HepG2 (cell line): Measurements from ENCODE around the gene IFIT5. TPM values are rescaled to one million over a fixed set of nuclear protein-coding genes. Genes with fewer than 3 reads are reported as not detected.

Experiments
- ELF4 ChIP-seq: sonication (generic); formaldehyde crosslinking; IDR thresholded peaks from 2 replicates; pipeline ENCODE4 v1.5.0; 2020; ENCODE audit warnings: missing genetic modification reagents, mild to moderate bottlenecking, moderate library complexity, borderline replicate concordance
- ELK4 ChIP-seq: sonication (generic); formaldehyde crosslinking; IDR thresholded peaks from 2 replicates; pipeline ENCODE4 v1.9.0; 2021; ENCODE audit warnings: missing genetic modification reagents, borderline replicate concordance
- GPN1 ChIP-seq: sonication (generic); formaldehyde crosslinking; IDR thresholded peaks from 2 replicates; pipeline ENCODE4 v1.5.1; 2020; ENCODE audit warnings: missing genetic modification reagents, borderline replicate concordance
- MYNN ChIP-seq: sonication (generic); formaldehyde crosslinking; IDR thresholded peaks from 2 replicates; pipeline ENCODE4 v1.4.0; 2020; ENCODE audit warnings: mild to moderate bottlenecking, low read depth, missing genetic modification reagents
- PHF20 ChIP-seq: sonication (generic); formaldehyde crosslinking; IDR thresholded peaks from 2 replicates; pipeline ENCODE4 v1.5.0; 2020; ENCODE audit warnings: mild to moderate bottlenecking, missing genetic modification reagents
- RFX1 ChIP-seq: fragments of 450-650 bp; IDR thresholded peaks from 2 replicates; pipeline ENCODE4 v1.6.1; 2017
- SETDB1 ChIP-seq: sonication (generic); formaldehyde crosslinking; IDR thresholded peaks from 2 replicates; pipeline ENCODE4 v1.5.1; 2020; ENCODE audit warnings: missing genetic modification reagents, mild to moderate bottlenecking, borderline replicate concordance
- XBP1 ChIP-seq: sonication (generic); formaldehyde crosslinking; IDR thresholded peaks from 2 replicates; pipeline ENCODE4 v1.5.0; 2020; ENCODE audit warnings: missing genetic modification reagents
- ZBTB42 ChIP-seq: sonication (generic); formaldehyde crosslinking; IDR thresholded peaks from 2 replicates; pipeline ENCODE4 v1.5.0; 2020; ENCODE audit warnings: mild to moderate bottlenecking, missing genetic modification reagents
- ZEB1 ChIP-seq: IDR thresholded peaks from 2 replicates; pipeline ENCODE4 v1.6.1; 2012; ENCODE audit warnings: mild to moderate bottlenecking, low read depth, inconsistent platforms; ENCODE audit not compliant: insufficient replicate concordance
- ZNF331 ChIP-seq: sonication (generic); formaldehyde crosslinking; IDR thresholded peaks from 2 replicates; pipeline ENCODE4 v1.4.0; 2020; ENCODE audit warnings: missing genetic modification reagents
- ZNF382 ChIP-seq: sonication (generic); formaldehyde crosslinking; IDR thresholded peaks from 2 replicates; pipeline ENCODE4 v1.5.0; 2020; ENCODE audit warnings: missing genetic modification reagents, mild to moderate bottlenecking, borderline replicate concordance
- ZNF431 ChIP-seq: sonication (generic); formaldehyde crosslinking; IDR thresholded peaks from 2 replicates; pipeline ENCODE4 v1.9.0; 2022; ENCODE audit warnings: missing genetic modification reagents, low read depth, mild to moderate bottlenecking, borderline replicate concordance
- ZNF570 ChIP-seq: sonication (generic); formaldehyde crosslinking; IDR thresholded peaks from 2 replicates; pipeline ENCODE4 v1.4.0; 2020; ENCODE audit warnings: mild to moderate bottlenecking, missing genetic modification reagents, borderline replicate concordance
- ZNF710 ChIP-seq: sonication (generic); formaldehyde crosslinking; IDR thresholded peaks from 2 replicates; pipeline ENCODE4 v1.5.0; 2020; ENCODE audit warnings: mild to moderate bottlenecking, missing genetic modification reagents, borderline replicate concordance
- ZSCAN22 ChIP-seq: sonication (generic); formaldehyde crosslinking; IDR thresholded peaks from 2 replicates; pipeline ENCODE4 v1.4.0; 2020; ENCODE audit warnings: mild to moderate bottlenecking, missing genetic modification reagents
- polyA plus RNA-seq, 8 experiments: library from polyadenylated mRNA; depleted of rRNA in 3 of 8; stranded (reverse) in 7 of 8; unstranded in 1 of 8; fragments of >200 nt; fragmentation: Illumina TruSeq in 4 of 8; extraction: Trizol in 4 of 8; gene quantifications; 2 replicates each; pipeline versions ENCODE4 v1.2.1 to v1.2.3, GENCODE V29; 2011 to 2016; ENCODE audit warnings: low read depth in 4 of 8, missing spikeins in 1 of 8, mixed read lengths in 1 of 8; ENCODE audit not compliant: insufficient read depth in 1 of 8
- total RNA-seq, 5 experiments: library from RNA; depleted of rRNA; stranded (reverse); fragments of >200 nt; fragmentation: Illumina TruSeq; extraction: Trizol; gene quantifications; 2 replicates each; pipeline ENCODE4 v1.2.3, GENCODE V29; 2016; ENCODE audit warnings: low read depth in 1 of 5
- TF ChIP-seq, protein P1 (sequence below): sonication (generic); formaldehyde crosslinking; IDR thresholded peaks from 2 replicates; pipeline ENCODE4 v1.4.0; 2020; ENCODE audit warnings: mild to moderate bottlenecking, missing genetic modification reagents
- TF ChIP-seq, protein P2 (sequence below): sonication (generic); formaldehyde crosslinking; IDR thresholded peaks from 2 replicates; pipeline ENCODE4 v1.8.0; 2022; ENCODE audit warnings: mild to moderate bottlenecking, missing genetic modification reagents, moderate library complexity
- TF ChIP-seq, protein P3 (sequence below), 2 experiments: IDR thresholded peaks; 2 replicates each; pipeline ENCODE4 v1.6.1; 2011 to 2012; ENCODE audit warnings: low read length in 2 of 2, borderline replicate concordance in 1 of 2, low read depth in 1 of 2, mild to moderate bottlenecking in 1 of 2, moderate library complexity in 1 of 2

The IFIT5 gene
- total and polyA plus RNA-seq, 2 of the 13 experiments (the other 11 are each of a cell fraction or from before 2014, with no cell fraction given) = 2.2 to 8.3 TPM

DNA sequence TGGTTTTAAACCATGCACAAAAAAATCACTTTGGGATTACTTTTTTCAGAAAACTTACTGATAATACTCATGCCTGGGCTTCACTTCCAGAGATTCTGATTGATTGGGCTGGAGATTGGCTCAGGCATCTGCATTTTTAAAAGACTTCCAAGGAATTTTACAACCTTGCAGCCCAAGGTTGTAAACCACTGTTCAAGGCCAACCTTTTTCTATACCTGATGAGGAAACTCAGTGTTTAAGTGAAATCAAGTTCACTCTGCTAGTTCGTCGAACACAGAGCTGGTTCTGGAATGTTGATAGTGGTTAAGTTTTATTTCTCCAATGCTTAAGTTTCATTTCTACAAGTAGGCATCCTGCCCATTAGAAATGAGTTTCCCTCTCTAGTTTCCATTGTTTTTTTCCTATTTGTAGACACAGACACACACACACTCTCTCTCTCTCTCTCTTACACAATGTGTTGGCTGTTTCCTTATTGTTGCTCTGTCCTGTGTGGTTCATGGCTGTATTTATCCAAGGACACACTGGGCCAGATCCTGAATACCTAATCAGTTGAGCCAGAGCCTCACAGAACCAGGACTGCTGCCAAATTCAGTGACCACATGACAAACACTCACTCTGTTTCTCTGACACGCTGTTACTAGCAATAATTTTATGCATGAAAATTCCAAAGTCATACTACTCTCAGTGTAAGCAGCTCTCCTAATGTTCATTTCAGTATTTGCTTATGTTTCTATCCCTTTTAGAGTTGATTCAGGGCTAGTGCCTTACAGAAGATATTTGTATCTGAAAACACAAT lies 40.3 kb upstream of the IFIT5 start (continued):
- TF ChIP-seq, protein P1, sequence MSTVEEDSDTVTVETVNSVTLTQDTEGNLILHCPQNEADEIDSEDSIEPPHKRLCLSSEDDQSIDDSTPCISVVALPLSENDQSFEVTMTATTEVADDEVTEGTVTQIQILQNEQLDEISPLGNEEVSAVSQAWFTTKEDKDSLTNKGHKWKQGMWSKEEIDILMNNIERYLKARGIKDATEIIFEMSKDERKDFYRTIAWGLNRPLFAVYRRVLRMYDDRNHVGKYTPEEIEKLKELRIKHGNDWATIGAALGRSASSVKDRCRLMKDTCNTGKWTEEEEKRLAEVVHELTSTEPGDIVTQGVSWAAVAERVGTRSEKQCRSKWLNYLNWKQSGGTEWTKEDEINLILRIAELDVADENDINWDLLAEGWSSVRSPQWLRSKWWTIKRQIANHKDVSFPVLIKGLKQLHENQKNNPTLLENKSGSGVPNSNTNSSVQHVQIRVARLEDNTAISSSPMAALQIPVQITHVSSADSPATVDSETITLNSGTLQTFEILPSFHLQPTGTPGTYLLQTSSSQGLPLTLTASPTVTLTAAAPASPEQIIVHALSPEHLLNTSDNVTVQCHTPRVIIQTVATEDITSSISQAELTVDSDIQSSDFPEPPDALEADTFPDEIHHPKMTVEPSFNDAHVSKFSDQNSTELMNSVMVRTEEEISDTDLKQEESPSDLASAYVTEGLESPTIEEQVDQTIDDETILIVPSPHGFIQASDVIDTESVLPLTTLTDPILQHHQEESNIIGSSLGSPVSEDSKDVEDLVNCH (CRISPR knock-in tag) = no peak
- TF ChIP-seq PHF20 (CRISPR knock-in tag) (0 out of 2 replicates have a peak, but pooled peaks have one; percentile 28), ZSCAN22 (CRISPR knock-in tag) (no peak), ZNF331 (CRISPR knock-in tag) (peak; percentile 73), ZNF431 (CRISPR knock-in tag) (no peak), ZBTB42 (CRISPR knock-in tag) (no peak), XBP1 (CRISPR knock-in tag) (no peak), ELK4 (CRISPR knock-in tag) (no peak), SETDB1 (no peak), RFX1 (no peak), ZEB1 (no peak), ZNF382 (CRISPR knock-in tag) (no peak), ZNF570 (CRISPR knock-in tag) (no peak), MYNN (CRISPR knock-in tag) (no peak), ELF4 (CRISPR knock-in tag) (no peak), ZNF710 (CRISPR knock-in tag) (peak; percentile 56; the same call in 1 of the 2 replicates), GPN1 (CRISPR knock-in tag) (no peak)
- TF ChIP-seq, protein P2, sequence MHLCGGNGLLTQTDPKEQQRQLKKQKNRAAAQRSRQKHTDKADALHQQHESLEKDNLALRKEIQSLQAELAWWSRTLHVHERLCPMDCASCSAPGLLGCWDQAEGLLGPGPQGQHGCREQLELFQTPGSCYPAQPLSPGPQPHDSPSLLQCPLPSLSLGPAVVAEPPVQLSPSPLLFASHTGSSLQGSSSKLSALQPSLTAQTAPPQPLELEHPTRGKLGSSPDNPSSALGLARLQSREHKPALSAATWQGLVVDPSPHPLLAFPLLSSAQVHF (CRISPR knock-in tag) = no peak
- TF ChIP-seq, protein P3, sequence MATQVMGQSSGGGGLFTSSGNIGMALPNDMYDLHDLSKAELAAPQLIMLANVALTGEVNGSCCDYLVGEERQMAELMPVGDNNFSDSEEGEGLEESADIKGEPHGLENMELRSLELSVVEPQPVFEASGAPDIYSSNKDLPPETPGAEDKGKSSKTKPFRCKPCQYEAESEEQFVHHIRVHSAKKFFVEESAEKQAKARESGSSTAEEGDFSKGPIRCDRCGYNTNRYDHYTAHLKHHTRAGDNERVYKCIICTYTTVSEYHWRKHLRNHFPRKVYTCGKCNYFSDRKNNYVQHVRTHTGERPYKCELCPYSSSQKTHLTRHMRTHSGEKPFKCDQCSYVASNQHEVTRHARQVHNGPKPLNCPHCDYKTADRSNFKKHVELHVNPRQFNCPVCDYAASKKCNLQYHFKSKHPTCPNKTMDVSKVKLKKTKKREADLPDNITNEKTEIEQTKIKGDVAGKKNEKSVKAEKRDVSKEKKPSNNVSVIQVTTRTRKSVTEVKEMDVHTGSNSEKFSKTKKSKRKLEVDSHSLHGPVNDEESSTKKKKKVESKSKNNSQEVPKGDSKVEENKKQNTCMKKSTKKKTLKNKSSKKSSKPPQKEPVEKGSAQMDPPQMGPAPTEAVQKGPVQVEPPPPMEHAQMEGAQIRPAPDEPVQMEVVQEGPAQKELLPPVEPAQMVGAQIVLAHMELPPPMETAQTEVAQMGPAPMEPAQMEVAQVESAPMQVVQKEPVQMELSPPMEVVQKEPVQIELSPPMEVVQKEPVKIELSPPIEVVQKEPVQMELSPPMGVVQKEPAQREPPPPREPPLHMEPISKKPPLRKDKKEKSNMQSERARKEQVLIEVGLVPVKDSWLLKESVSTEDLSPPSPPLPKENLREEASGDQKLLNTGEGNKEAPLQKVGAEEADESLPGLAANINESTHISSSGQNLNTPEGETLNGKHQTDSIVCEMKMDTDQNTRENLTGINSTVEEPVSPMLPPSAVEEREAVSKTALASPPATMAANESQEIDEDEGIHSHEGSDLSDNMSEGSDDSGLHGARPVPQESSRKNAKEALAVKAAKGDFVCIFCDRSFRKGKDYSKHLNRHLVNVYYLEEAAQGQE (IDR thresholded peaks at IDR 0.05; ENCODE audit: borderline replicate concordance in 1 of 2, low read depth in 1 of 2, low read length in 2 of 2) = no peak
